ENCODE measurements around the gene SUB1. TPM values are rescaled to one million over a fixed set of nuclear protein-coding genes. Genes with fewer than 3 reads are reported as not detected.
"Not testable (repeated sequence)": the region's sequence is repeated elsewhere in the genome, so short reads cannot be mapped to it uniquely, and the experiment has no call there.

SUB1 gene
- total RNA-seq, 4 donors from 2014 or later = 66.4 to 154 (median 90.1) TPM

DNA sequence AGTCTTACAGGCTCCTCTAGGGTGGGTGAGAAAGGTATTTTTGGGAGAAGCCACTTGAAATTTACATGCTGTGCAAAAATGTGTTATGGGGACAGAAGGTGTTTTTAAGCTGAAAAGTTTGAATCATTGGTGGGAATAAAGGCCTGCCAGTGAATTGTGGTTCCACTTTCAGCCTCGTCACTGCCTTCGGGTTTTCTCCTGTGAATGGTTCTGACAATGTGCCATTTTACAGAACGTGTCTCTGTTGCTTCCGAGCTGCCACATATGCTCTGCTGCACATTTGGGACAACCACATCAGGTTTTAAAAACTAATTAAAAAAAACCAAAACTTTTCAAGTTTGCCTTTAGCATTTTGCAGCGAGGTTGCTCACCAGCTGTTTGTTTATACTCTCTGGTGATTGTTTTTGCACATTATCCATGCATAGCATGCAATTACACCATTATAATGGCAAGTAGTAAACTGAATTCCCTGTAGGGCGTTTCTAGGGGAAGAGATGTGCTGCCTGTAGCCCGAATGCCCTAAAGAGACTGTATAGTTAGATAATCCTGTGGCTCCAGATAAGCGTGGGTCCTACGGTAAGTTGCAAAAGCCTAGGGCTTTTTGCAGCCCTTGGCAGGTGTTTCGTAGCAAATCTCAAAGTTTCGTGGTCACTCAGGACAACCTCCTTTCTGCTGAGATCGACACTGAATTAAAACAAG lies 40.1 kb upstream of the SUB1 start:
- H3K27me3 ChIP-seq = no peaks in the 10 kb centered on the region
- H3K4me3 ChIP-seq = no peak overlapping the region
- intact Hi-C loops (cut with DNase I) = no loop called here
- no peak for TF ChIP-seq POLR2A (IDR thresholded peaks at IDR 0.05; ENCODE audit: low read depth)
- no peak for TF ChIP-seq EP300 (IDR thresholded peaks at IDR 0.05)
- TF ChIP-seq, protein P1, sequence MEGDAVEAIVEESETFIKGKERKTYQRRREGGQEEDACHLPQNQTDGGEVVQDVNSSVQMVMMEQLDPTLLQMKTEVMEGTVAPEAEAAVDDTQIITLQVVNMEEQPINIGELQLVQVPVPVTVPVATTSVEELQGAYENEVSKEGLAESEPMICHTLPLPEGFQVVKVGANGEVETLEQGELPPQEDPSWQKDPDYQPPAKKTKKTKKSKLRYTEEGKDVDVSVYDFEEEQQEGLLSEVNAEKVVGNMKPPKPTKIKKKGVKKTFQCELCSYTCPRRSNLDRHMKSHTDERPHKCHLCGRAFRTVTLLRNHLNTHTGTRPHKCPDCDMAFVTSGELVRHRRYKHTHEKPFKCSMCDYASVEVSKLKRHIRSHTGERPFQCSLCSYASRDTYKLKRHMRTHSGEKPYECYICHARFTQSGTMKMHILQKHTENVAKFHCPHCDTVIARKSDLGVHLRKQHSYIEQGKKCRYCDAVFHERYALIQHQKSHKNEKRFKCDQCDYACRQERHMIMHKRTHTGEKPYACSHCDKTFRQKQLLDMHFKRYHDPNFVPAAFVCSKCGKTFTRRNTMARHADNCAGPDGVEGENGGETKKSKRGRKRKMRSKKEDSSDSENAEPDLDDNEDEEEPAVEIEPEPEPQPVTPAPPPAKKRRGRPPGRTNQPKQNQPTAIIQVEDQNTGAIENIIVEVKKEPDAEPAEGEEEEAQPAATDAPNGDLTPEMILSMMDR (IDR thresholded peaks at IDR 0.05) = no peak
- TF ChIP-seq POLR2AphosphoS5 (IDR thresholded peaks at IDR 0.05) = no peak
- no peaks in the 10 kb centered on the region for H3K4me1 ChIP-seq
- no peaks in the 10 kb centered on the region for H3K36me3 ChIP-seq
- no peak overlapping the region for H3K27ac ChIP-seq (replicated peaks in 1 of 4)
- WGBS = 73% methylated on average over 12 of the region's 12 CpGs
- no peak for DNase-seq (ENCODE audit: extremely low spot score)
- no peaks in the 10 kb centered on the region for H3K9me3 ChIP-seq

GRCh38 chr5:32551194-32551593 lies 34.2 kb upstream of the SUB1 start:
- Histone ChIP-seq H3K27ac (replicated peaks in 1 of 4) (no peak overlapping the region), H3K9me3 (peaks cover 0 to 6% (median 0%) of the 10 kb centered on the region in 4 donors), H3K4me3 (no peak overlapping the region), H3K4me1 (no peaks in the 10 kb centered on the region), H3K36me3 (no peaks in the 10 kb centered on the region), H3K27me3 (no peaks in the 10 kb centered on the region)
- DNase-seq (ENCODE audit: extremely low spot score) = no peak
- intact Hi-C loops (cut with DNase I) = no loop called here
- TF ChIP-seq, protein P1 (IDR thresholded peaks at IDR 0.05) = no peak
- TF ChIP-seq EP300 (IDR thresholded peaks at IDR 0.05) (no peak), POLR2A (IDR thresholded peaks at IDR 0.05; ENCODE audit: low read depth) (no peak), POLR2AphosphoS5 (IDR thresholded peaks at IDR 0.05) (no peak)
- 86% methylated on average over 3 of the region's 3 CpGs for WGBS

DNA sequence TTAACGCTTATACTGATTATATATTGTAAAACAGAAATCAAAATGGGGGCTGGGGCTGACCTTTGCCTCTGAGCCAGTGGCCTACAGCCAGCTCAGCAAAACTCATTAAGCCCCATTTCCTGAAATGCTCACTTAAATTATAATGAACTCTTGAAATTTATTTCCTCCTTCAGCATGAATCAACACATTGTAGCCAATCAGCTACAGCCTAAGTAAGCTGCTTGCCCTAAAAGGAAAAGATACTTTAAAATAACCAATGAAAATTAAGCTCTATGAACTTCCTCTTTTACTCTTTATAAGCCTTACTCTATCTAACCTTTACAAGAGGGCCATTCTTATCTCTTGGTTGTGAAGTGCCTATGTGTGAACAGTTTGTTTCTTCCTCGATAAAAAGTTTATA lies 33.5 kb upstream of the SUB1 start:
- intact Hi-C loops (cut with DNase I) = no loop called here
- WGBS = 89% methylated on average over 2 of the region's 2 CpGs

GRCh38 chr5:32552491-32552890 lies 32.9 kb upstream of the SUB1 start:
- intact Hi-C loops (cut with DNase I); H3K4me1 ChIP-seq; H3K9me3 ChIP-seq; H3K27ac ChIP-seq (replicated peaks in 1 of 4); DNase-seq (ENCODE audit: extremely low spot score); H3K36me3 ChIP-seq; H3K4me3 ChIP-seq; H3K27me3 ChIP-seq: not testable (repeated sequence)
- 96% methylated on average over 6 of the region's 6 CpGs for WGBS

More for the DNA sequence above, 33.5 kb upstream of the SUB1 start:
- peaks cover 0 to 6% (median 0%) of the 10 kb centered on the region in 4 donors for H3K9me3 ChIP-seq
- no peaks in the 10 kb centered on the region for H3K36me3 ChIP-seq
- DNase-seq (ENCODE audit: extremely low spot score) = no peak
- no peaks in the 10 kb centered on the region for H3K27me3 ChIP-seq
- no peak overlapping the region for H3K27ac ChIP-seq (replicated peaks in 1 of 4)
- no peak overlapping the region for H3K4me3 ChIP-seq
- H3K4me1 ChIP-seq = no peaks in the 10 kb centered on the region
- no peak for TF ChIP-seq POLR2A (IDR thresholded peaks at IDR 0.05; ENCODE audit: low read depth)
- TF ChIP-seq EP300 (IDR thresholded peaks at IDR 0.05) = no peak
- no peak for TF ChIP-seq POLR2AphosphoS5 (IDR thresholded peaks at IDR 0.05)
- TF ChIP-seq, protein P1 (IDR thresholded peaks at IDR 0.05) = no peak

- intact Hi-C loops (cut with DNase I) = no loop called here
- no peak for DNase-seq (ENCODE audit: extremely low spot score)
- WGBS = 100% methylated on average over 3 of the region's 10 CpGs
- H3K4me1 ChIP-seq = no peaks in the 10 kb centered on the region
- H3K9me3 ChIP-seq = peaks cover 0 to 6% (median 0%) of the 10 kb centered on the region in 4 donors
- no peak overlapping the region for H3K4me3 ChIP-seq
- no peak overlapping the region for H3K27ac ChIP-seq (replicated peaks in 1 of 4)
- no peaks in the 10 kb centered on the region for H3K36me3 ChIP-seq
- H3K27me3 ChIP-seq = no peaks in the 10 kb centered on the region
- TF ChIP-seq, protein P1 (IDR thresholded peaks at IDR 0.05) = no peak
- TF ChIP-seq EP300 (IDR thresholded peaks at IDR 0.05) (no peak), POLR2AphosphoS5 (IDR thresholded peaks at IDR 0.05) (no peak), POLR2A (IDR thresholded peaks at IDR 0.05; ENCODE audit: low read depth) (no peak)
Observed at GRCh38 chr5:32552936-32553335, 32.4 kb upstream of the SUB1 start.

DNA sequence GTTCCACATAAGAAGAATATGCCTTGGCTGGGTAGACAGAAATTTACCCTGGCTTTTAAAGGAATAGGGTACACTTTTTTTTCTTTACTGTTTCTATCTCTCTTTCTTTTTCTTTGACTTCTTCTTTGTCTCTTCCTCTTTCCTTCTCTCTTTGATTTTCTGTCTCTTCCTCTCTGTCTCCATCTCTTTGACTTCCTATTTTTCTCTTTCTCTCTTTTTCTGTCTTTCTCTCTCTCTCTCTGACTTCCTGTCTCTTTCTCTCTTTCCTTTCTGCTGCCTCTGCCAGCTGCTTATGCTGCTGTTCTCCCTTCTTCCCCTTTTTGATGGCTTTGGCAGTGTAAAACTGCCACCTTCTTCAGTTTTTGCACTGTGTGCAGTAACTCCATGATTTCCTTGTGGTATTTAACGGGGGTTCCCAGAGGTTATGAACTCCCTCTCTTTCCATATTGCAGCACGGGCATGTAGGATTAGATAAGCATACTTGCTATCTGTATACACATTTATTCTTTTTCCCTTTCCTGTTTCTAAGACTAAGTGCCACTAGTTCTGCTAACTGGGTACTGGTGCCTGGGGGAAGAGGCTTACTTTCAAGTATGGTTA lies 31.1 kb upstream of the SUB1 start:
- H3K4me3 ChIP-seq; H3K36me3 ChIP-seq; H3K4me1 ChIP-seq; H3K27ac ChIP-seq (replicated peaks in 1 of 4); DNase-seq (ENCODE audit: extremely low spot score); H3K9me3 ChIP-seq; intact Hi-C loops (cut with DNase I); H3K27me3 ChIP-seq: not testable (repeated sequence)
- 67% methylated on average over 2 of the region's 2 CpGs for WGBS

- H3K9me3 ChIP-seq; H3K4me3 ChIP-seq; H3K27me3 ChIP-seq; H3K27ac ChIP-seq (replicated peaks in 1 of 4); intact Hi-C loops (cut with DNase I); DNase-seq (ENCODE audit: extremely low spot score); H3K36me3 ChIP-seq; H3K4me1 ChIP-seq: not testable (repeated sequence)
- 75% methylated on average over 4 of the region's 6 CpGs for WGBS
Observed at GRCh38 chr5:32556543-32556942, 28.8 kb upstream of the SUB1 start.

All from esophagus muscularis mucosa (tissue), 4 donors.